ENCODE results near the gene ASCL3. TPM values are rescaled to one million over a fixed set of nuclear protein-coding genes. Genes with fewer than 3 reads are reported as not detected.

Gene ASCL3
- total RNA-seq, 4 donors from 2014 or later, result not detected

- Histone ChIP-seq H3K4me1 (no peaks in the 10 kb centered on the region), H3K36me3 (no peaks in the 10 kb centered on the region), H3K27me3 (no peaks in the 10 kb centered on the region), H3K4me3 (no peak overlapping the region), H3K27ac (no peak overlapping the region), H3K9me3 (no peaks in the 10 kb centered on the region)
- intact Hi-C loops (cut with DNase I; ENCODE audit: low total_unique reads), result no loop called here
- no peak for DNase-seq
- TF ChIP-seq CTCF (IDR thresholded peaks at IDR 0.05) (no peak), POLR2A (IDR thresholded peaks at IDR 0.05) (no peak)
Observed at GRCh38 chr11:8934742-8935488, 7.9 kb downstream of the ASCL3 start.

- no peak for DNase-seq
- Histone ChIP-seq H3K27ac (no peak overlapping the region), H3K9me3 (no peaks in the 10 kb centered on the region), H3K4me1 (no peaks in the 10 kb centered on the region), H3K27me3 (no peaks in the 10 kb centered on the region), H3K36me3 (no peaks in the 10 kb centered on the region), H3K4me3 (no peak overlapping the region)
- intact Hi-C loops (cut with DNase I; ENCODE audit: low total_unique reads), result no loop called here
- TF ChIP-seq CTCF (IDR thresholded peaks at IDR 0.05) (no peak), POLR2A (IDR thresholded peaks at IDR 0.05) (no peak)
Observed at GRCh38 chr11:8933931-8934330, 8.9 kb downstream of the ASCL3 start.

- Histone ChIP-seq H3K4me1 (no peaks in the 10 kb centered on the region), H3K36me3 (no peaks in the 10 kb centered on the region), H3K27me3 (no peaks in the 10 kb centered on the region), H3K9me3 (no peaks in the 10 kb centered on the region), H3K4me3 (no peak within 1 kb of the TSS), H3K27ac (no peak within 1 kb of the TSS)
- DNase-seq, result no peak
- TF ChIP-seq POLR2A (IDR thresholded peaks at IDR 0.05) (no peak), CTCF (IDR thresholded peaks at IDR 0.05) (no peak)
- intact Hi-C loops (cut with DNase I; ENCODE audit: low total_unique reads), result no loop called here
Observed at GRCh38 chr11:8932564-8933180, 10.1 kb downstream of the ASCL3 start, which contains the start of gene C11orf16. C11orf16 (minus strand) TSS chr11:8932947; CDS start chr11:8932308, 639 bp downstream.

GRCh38 chr11:8930456-8931175 is 12.2 kb downstream of the ASCL3 start:
- TF ChIP-seq CTCF (IDR thresholded peaks at IDR 0.05), result no peak
- TF ChIP-seq POLR2A (IDR thresholded peaks at IDR 0.05), result no peak
- no peak overlapping the region for H3K27ac ChIP-seq
- intact Hi-C loops (cut with DNase I; ENCODE audit: low total_unique reads), result no loop called here
- no peaks in the 10 kb centered on the region for H3K27me3 ChIP-seq
- H3K9me3 ChIP-seq, result no peaks in the 10 kb centered on the region
- no peak overlapping the region for H3K4me3 ChIP-seq
- H3K4me1 ChIP-seq, result no peaks in the 10 kb centered on the region
- H3K36me3 ChIP-seq, result no peaks in the 10 kb centered on the region
- no peak for DNase-seq
